Right atrium auricular region (tissue), 2 donors: ENCODE data around the gene IL25. TPM values are rescaled to one million over a fixed set of nuclear protein-coding genes. Genes with fewer than 3 reads are reported as not detected.
"Not testable (repeated sequence)": the region's sequence is repeated elsewhere in the genome, so short reads cannot be mapped to it uniquely, and the experiment has no call there.

ENCODE experiments used
- DNase-seq: peaks from one replicate; pipeline ENCODE4 v3.0.0-alpha.2; 2019; ENCODE audit warnings: low spot score
- H3K27ac ChIP-seq, 2 donors: fragments of 200-600 bp; sonication (generic); 1 replicate in 1 of 2; 2 replicates in 1 of 2; pipeline ENCODE4 v1.5.1; 2016 to 2019
- H3K27me3 ChIP-seq, 2 donors: fragments of 200-600 bp; sonication (generic); one replicate each; pipeline versions ENCODE4 v1.5.1 to v1.6.0; 2017 to 2019
- H3K36me3 ChIP-seq: fragments of 200-600 bp; sonication (generic); one replicate; pipeline ENCODE4 v1.5.1; 2016
- H3K4me1 ChIP-seq, 2 donors: fragments of 200-600 bp; sonication (generic); one replicate each; pipeline versions ENCODE4 v1.5.1 to v1.6.0; 2017 to 2019
- H3K4me3 ChIP-seq, 2 donors: fragments of 200-600 bp; sonication (generic); 1 replicate in 1 of 2; 2 replicates in 1 of 2; pipeline ENCODE4 v1.5.1; 2017 to 2019; ENCODE audit warnings: mild to moderate bottlenecking in 1 of 2, moderate library complexity in 1 of 2
- H3K9me3 ChIP-seq, 2 donors: fragments of 200-600 bp; sonication (generic); one replicate each; pipeline ENCODE4 v1.5.1; 2019
- total RNA-seq, 2 donors: library from RNA; depleted of rRNA; stranded (reverse); fragments of >200 nt; gene quantifications; one replicate each; pipeline ENCODE4 v1.1.0, GENCODE V29; 2016
- TF ChIP-seq, protein P1 (sequence below), 2 donors: fragments of 200-600 bp; sonication (generic); IDR thresholded peaks; one replicate each; pipeline ENCODE4 v1.5.1; 2019; ENCODE audit warnings: antibody characterized with exemption in 2 of 2

Gene IL25
- total RNA-seq, 2 donors from 2014 or later: not detected

GRCh38 chr14:23396126-23396525 lies 23.5 kb downstream of the IL25 start:
- DNase-seq: no peak
- no peaks in the 10 kb centered on the region for H3K27me3 ChIP-seq
- TF ChIP-seq, protein P1, sequence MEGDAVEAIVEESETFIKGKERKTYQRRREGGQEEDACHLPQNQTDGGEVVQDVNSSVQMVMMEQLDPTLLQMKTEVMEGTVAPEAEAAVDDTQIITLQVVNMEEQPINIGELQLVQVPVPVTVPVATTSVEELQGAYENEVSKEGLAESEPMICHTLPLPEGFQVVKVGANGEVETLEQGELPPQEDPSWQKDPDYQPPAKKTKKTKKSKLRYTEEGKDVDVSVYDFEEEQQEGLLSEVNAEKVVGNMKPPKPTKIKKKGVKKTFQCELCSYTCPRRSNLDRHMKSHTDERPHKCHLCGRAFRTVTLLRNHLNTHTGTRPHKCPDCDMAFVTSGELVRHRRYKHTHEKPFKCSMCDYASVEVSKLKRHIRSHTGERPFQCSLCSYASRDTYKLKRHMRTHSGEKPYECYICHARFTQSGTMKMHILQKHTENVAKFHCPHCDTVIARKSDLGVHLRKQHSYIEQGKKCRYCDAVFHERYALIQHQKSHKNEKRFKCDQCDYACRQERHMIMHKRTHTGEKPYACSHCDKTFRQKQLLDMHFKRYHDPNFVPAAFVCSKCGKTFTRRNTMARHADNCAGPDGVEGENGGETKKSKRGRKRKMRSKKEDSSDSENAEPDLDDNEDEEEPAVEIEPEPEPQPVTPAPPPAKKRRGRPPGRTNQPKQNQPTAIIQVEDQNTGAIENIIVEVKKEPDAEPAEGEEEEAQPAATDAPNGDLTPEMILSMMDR (IDR thresholded peaks at IDR 0.05): no peak
- no peaks in the 10 kb centered on the region for H3K4me1 ChIP-seq
- H3K9me3 ChIP-seq: no peaks in the 10 kb centered on the region
- peak overlapping the region; percentile 32 to 67 for H3K27ac ChIP-seq
- peaks cover 98% of the 10 kb centered on the region for H3K36me3 ChIP-seq
- H3K4me3 ChIP-seq: peak overlapping the region; percentile 3 to 82

DNA sequence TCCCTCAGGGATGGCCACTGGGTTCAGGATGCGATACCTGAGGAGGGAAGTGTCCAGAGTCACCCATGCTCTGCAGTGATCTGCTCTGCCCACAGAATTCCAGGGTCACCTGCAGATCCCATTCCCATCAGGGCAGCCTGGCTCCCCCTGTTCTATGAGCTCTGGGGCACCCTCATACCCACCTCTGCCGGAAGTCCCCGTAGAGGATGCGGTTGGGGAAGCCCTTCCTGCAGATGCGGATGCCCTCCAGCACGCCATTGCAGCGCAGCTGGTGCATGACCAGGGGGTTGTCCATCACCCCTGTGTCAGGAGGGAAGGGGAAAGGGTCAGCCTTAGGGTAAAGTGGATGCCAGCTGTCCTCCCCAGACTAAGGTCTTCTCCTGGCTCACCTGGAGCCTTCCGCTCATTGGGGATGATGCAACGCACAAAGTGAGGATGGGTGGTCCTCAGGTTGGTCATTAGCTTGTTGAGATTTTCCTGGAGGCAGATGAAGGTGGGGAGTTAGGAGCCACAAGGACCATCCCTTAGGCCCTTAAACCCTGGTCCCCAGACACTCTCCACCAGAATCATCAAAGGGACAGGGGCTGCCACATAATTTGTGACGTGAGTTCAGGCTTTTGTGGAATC lies 24.3 kb downstream of the IL25 start:
- DNase-seq: no peak
- TF ChIP-seq, protein P1 (IDR thresholded peaks at IDR 0.05): no peak
- H3K4me1 ChIP-seq: no peaks in the 10 kb centered on the region
- H3K36me3 ChIP-seq: peaks cover 98% of the 10 kb centered on the region
- H3K27ac ChIP-seq: peak overlapping the region; percentile 32 to 67
- H3K9me3 ChIP-seq: no peaks in the 10 kb centered on the region
- peak overlapping the region; percentile 3 to 82 for H3K4me3 ChIP-seq
- H3K27me3 ChIP-seq: no peaks in the 10 kb centered on the region

GRCh38 chr14:23398348-23398747 lies 25.7 kb downstream of the IL25 start:
- no peak for DNase-seq
- Histone ChIP-seq H3K36me3 (peaks cover 98% of the 10 kb centered on the region), H3K4me1 (no peaks in the 10 kb centered on the region), H3K27ac (peak overlapping the region; percentile 67 to 69), H3K9me3 (no peaks in the 10 kb centered on the region), H3K4me3 (peak overlapping the region; percentile 61 to 82), H3K27me3 (no peaks in the 10 kb centered on the region)
- TF ChIP-seq, protein P1 (IDR thresholded peaks at IDR 0.05): no peak

GRCh38 chr14:23399136-23399535 lies 26.5 kb downstream of the IL25 start:
- no peaks in the 10 kb centered on the region for H3K27me3 ChIP-seq
- peak overlapping the region; percentile 61 to 82 for H3K4me3 ChIP-seq
- peak overlapping the region; percentile 67 to 69 for H3K27ac ChIP-seq
- H3K4me1 ChIP-seq: no peaks in the 10 kb centered on the region
- H3K36me3 ChIP-seq: peaks cover 98% of the 10 kb centered on the region
- TF ChIP-seq, protein P1 (IDR thresholded peaks at IDR 0.05): no peak
- no peak for DNase-seq
- H3K9me3 ChIP-seq: no peaks in the 10 kb centered on the region

- no peaks in the 10 kb centered on the region for H3K27me3 ChIP-seq
- H3K4me1 ChIP-seq: no peaks in the 10 kb centered on the region
- no peak for DNase-seq
- H3K4me3 ChIP-seq: peak overlapping the region; percentile 61 to 82
- H3K9me3 ChIP-seq: no peaks in the 10 kb centered on the region
- H3K27ac ChIP-seq: peak overlapping the region; percentile 67 to 81
- TF ChIP-seq, protein P1 (IDR thresholded peaks at IDR 0.05): no peak
- peaks cover 98% of the 10 kb centered on the region for H3K36me3 ChIP-seq
Observed at GRCh38 chr14:23399591-23399990, 27.0 kb downstream of the IL25 start.

DNA sequence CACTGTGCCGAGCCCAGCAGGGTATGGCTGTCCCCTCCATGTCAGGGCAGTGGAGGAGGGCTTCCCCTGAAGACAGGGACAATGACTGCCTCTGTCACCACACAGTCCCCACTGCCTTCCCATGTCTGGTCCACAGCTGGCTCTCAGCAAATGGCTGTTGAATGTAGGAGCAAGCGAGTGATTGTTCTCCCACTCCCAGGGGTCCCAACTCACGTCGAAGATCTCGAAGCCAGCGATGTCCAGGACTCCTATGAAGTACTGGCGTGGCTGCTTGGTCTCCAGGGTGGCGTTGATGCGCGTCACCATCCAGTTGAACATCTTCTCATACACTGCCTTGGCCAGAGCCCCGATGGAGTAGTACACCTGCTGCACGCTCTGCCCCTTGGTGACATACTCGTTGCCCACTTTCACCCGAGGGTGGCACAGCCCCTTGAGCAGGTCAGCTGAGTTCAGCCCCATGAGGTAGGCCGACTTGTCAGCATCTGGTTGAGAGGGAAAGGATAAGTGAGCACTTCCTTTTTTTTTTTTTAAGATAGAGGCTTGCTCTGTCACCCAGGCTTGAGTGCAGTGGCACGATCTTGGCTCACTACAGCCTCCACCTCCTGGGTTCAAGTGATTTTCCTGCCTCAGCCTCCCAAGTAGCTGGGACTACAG lies 28.0 kb downstream of the IL25 start:
- H3K36me3 ChIP-seq: peaks cover 98% of the 10 kb centered on the region
- H3K27ac ChIP-seq: peak overlapping the region; percentile 81 to 91
- not testable (repeated sequence) for DNase-seq, H3K27me3 ChIP-seq, H3K4me1 ChIP-seq, H3K9me3 ChIP-seq
- peak overlapping the region; percentile 61 to 82 for H3K4me3 ChIP-seq
